Fibroblast of the aortic adventitia (primary cell): Measurements from ENCODE around the gene CYP2A6. TPM values are rescaled to one million over a fixed set of nuclear protein-coding genes. Genes with fewer than 3 reads are reported as not detected.
"Not testable (repeated sequence)": the region's sequence is repeated elsewhere in the genome, so short reads cannot be mapped to it uniquely, and the experiment has no call there.

Source experiments
- DNase-seq: peaks from one replicate; pipeline ENCODE4 v3.0.0-alpha.2; 2010; ENCODE audit warnings: low read depth
- H3K4me3 ChIP-seq: 2 replicates; pipeline ENCODE4 v1.5.1; 2011; ENCODE audit warnings: low read depth, mild to moderate bottlenecking, control low read depth, low read length, moderate library complexity
- CTCF ChIP-seq: IDR thresholded peaks from 2 replicates; pipeline ENCODE4 v1.5.1; 2011; ENCODE audit warnings: mild to moderate bottlenecking, low read length, control low read depth, inconsistent platforms; ENCODE audit not compliant: insufficient read depth
- total RNA-seq: library from RNA; depleted of rRNA; stranded (reverse); fragments of >200 nt; gene quantifications from 2 replicates; pipeline ENCODE4 v1.2.3, GENCODE V29; 2012; ENCODE audit warnings: low replicate concordance

Gene CYP2A6
- total RNA-seq, 1 donor: not detected

- peak; percentile 63 for DNase-seq
These were observed 27.3 kb downstream of the CYP2A6 start for GRCh38 chr19:40822704-40823553.

GRCh38 chr19:40822161-40822560 lies 28.1 kb downstream of the CYP2A6 start:
- TF ChIP-seq CTCF: no peak
- DNase-seq: no peak
- no peak overlapping the region for H3K4me3 ChIP-seq

More at GRCh38 chr19:40822704-40823553, 27.3 kb downstream of the CYP2A6 start:
- H3K4me3 ChIP-seq: not testable (repeated sequence)

GRCh38 chr19:40819479-40820234 lies 30.6 kb downstream of the CYP2A6 start:
- TF ChIP-seq CTCF: peak; percentile 75
- H3K4me3 ChIP-seq: not testable (repeated sequence)
- DNase-seq: peak; percentile 69

GRCh38 chr19:40818480-40819399 lies 31.5 kb downstream of the CYP2A6 start:
- peak; percentile 58 for DNase-seq
- H3K4me3 ChIP-seq: peak overlapping the region; percentile 44

- no peak for TF ChIP-seq CTCF
- no peak for DNase-seq
- H3K4me3 ChIP-seq: no peak overlapping the region
These were observed 35.0 kb downstream of the CYP2A6 start for GRCh38 chr19:40815223-40815622.

- TF ChIP-seq CTCF: no peak
- DNase-seq: peak; percentile 57
- no peak overlapping the region for H3K4me3 ChIP-seq
These were observed 37.1 kb downstream of the CYP2A6 start for GRCh38 chr19:40813182-40813581.

GRCh38 chr19:40812571-40812970 lies 37.7 kb downstream of the CYP2A6 start:
- not testable (repeated sequence) for H3K4me3 ChIP-seq, DNase-seq
